GM21360 (cell line): ENCODE data around the gene HEATR1.

ENCODE experiments used
- ATAC-seq: cut with Tn5 transposase; IDR thresholded peaks from one replicate; pipeline ENCODE4 v1.9.1; 2021; ENCODE audit warnings: mild to moderate bottlenecking, moderate library complexity; ENCODE audit not compliant: unreplicated experiment

HEATR1 gene

GRCh38 chr1:236548452-236548851, 55.9 kb downstream of the HEATR1 start:
- ATAC-seq, result no peak

- ATAC-seq, result no peak
These were observed 58.6 kb downstream of the HEATR1 start for GRCh38 chr1:236545621-236546169.

GRCh38 chr1:236543065-236543669, 61.1 kb downstream of the HEATR1 start:
- ATAC-seq, result no peak

GRCh38 chr1:236541710-236542109, 62.6 kb downstream of the HEATR1 start:
- no peak for ATAC-seq

- ATAC-seq, result no peak
These were observed 63.4 kb downstream of the HEATR1 start for GRCh38 chr1:236540813-236541465.

GRCh38 chr1:236536540-236536939, 67.8 kb downstream of the HEATR1 start:
- no peak for ATAC-seq

GRCh38 chr1:236535662-236536161, 68.6 kb downstream of the HEATR1 start:
- no peak for ATAC-seq

GRCh38 chr1:236535190-236535589, 69.1 kb downstream of the HEATR1 start:
- ATAC-seq, result no peak

- no peak for ATAC-seq
These were observed 70.1 kb downstream of the HEATR1 start for GRCh38 chr1:236534151-236534651.

GRCh38 chr1:236532850-236533249, 71.5 kb downstream of the HEATR1 start:
- ATAC-seq, result no peak

GRCh38 chr1:236530959-236531358, 73.4 kb downstream of the HEATR1 start:
- ATAC-seq, result no peak

GRCh38 chr1:236530286-236530685, 74.0 kb downstream of the HEATR1 start:
- no peak for ATAC-seq

GRCh38 chr1:236526079-236526478, 78.2 kb downstream of the HEATR1 start:
- ATAC-seq, result no peak

- ATAC-seq, result no peak
These were observed 79.5 kb downstream of the HEATR1 start for GRCh38 chr1:236524895-236525184.

- ATAC-seq, result peak; percentile 88
These were observed 80.0 kb downstream of the HEATR1 start for GRCh38 chr1:236524142-236524894.

- ATAC-seq, result peak; percentile 60
These were observed 80.6 kb downstream of the HEATR1 start, which contains the start of gene LGALS8 for GRCh38 chr1:236523704-236524141. Gene LGALS8, plus strand, starts transcription at chr1:236523982. Its CDS starts 2,089 bp downstream, at chr1:236526071.

GRCh38 chr1:236522937-236523703, 81.2 kb downstream of the HEATR1 start:
- ATAC-seq, result no peak

GRCh38 chr1:236520445-236521005, 83.8 kb downstream of the HEATR1 start:
- ATAC-seq, result no peak

GRCh38 chr1:236518322-236518721, 86.0 kb downstream of the HEATR1 start:
- no peak for ATAC-seq
